HEK293 (cell line): ENCODE measurements around the gene NEK9.

Experiments used
- CTCF ChIA-PET: fragments of 350-600 bp; formaldehyde crosslinking; extraction: SDS; loops from one replicate; lab custom pipeline; 2021; ENCODE audit warnings: antibody characterized with exemption; lab: Yijun Ruan, JAX
- POLR2A ChIA-PET: fragments of 300-600 bp; formaldehyde crosslinking; extraction: SDS; loops from one replicate; lab custom pipeline; 2020; ENCODE audit warnings: antibody characterized with exemption, inconsistent platforms; lab: Yijun Ruan, JAX
- H3K27ac ChIP-seq: fragments of 200-500 bp; sonication (Bioruptor generic); 2 replicates; pipeline ENCODE4 v1.5.1; 2014; ENCODE audit warnings: low read depth, low read length, control low read depth, inconsistent platforms; ENCODE audit errors: extremely low read depth
- H3K36me3 ChIP-seq, 2 experiments: fragments of 200-500 bp in 1 of 2; sonication (Bioruptor generic) in 1 of 2; 1 replicate in 1 of 2; 2 replicates in 1 of 2; pipeline ENCODE4 v1.5.1; 2014 to 2017; ENCODE audit warnings: inconsistent platforms in 2 of 2, low read length in 2 of 2; ENCODE audit not compliant: control insufficient read depth in 2 of 2, insufficient read depth in 1 of 2
- H3K4me1 ChIP-seq: fragments of 200-500 bp; sonication (Bioruptor generic); 2 replicates; pipeline ENCODE4 v1.5.1; 2014; ENCODE audit warnings: mild to moderate bottlenecking, low read length, inconsistent platforms; ENCODE audit not compliant: control insufficient read depth, insufficient read depth
- H3K4me3 ChIP-seq: 2 replicates; pipeline ENCODE4 v1.5.1; 2011; ENCODE audit warnings: low read depth, mild to moderate bottlenecking, control low read depth, low read length, moderate library complexity
- H3K9me3 ChIP-seq: fragments of 200-500 bp; sonication (Bioruptor generic); 2 replicates; pipeline ENCODE4 v1.5.1; 2014; ENCODE audit warnings: low read depth, low read length, inconsistent platforms; ENCODE audit not compliant: control insufficient read depth, insufficient read depth
- ATF2 ChIP-seq: fragments of 450-650 bp; formaldehyde crosslinking; IDR thresholded peaks from 2 replicates; pipeline ENCODE4 v1.5.1; 2016; ENCODE audit warnings: missing biosample characterization, missing genetic modification characterization, low read depth
- KLF10 ChIP-seq: fragments of 450-650 bp; IDR thresholded peaks from 2 replicates; pipeline ENCODE4 v1.5.1; 2018; ENCODE audit warnings: missing biosample characterization, mild to moderate bottlenecking, missing genetic modification characterization
- REST ChIP-seq: fragments of 450-650 bp; formaldehyde crosslinking; IDR thresholded peaks from 2 replicates; pipeline ENCODE4 v1.5.1; 2016; ENCODE audit warnings: missing biosample characterization, missing genetic modification characterization
- SP7 ChIP-seq: fragments of 450-650 bp; formaldehyde crosslinking; IDR thresholded peaks from 2 replicates; pipeline ENCODE4 v1.5.1; 2016; ENCODE audit warnings: missing biosample characterization, missing genetic modification characterization
- TSHZ1 ChIP-seq: fragments of 450-650 bp; formaldehyde crosslinking; IDR thresholded peaks from 2 replicates; pipeline ENCODE4 v1.5.1; 2016; ENCODE audit warnings: missing biosample characterization, missing genetic modification characterization, borderline replicate concordance
- ZNF132 ChIP-seq: fragments of 450-650 bp; formaldehyde crosslinking; IDR thresholded peaks from 2 replicates; pipeline ENCODE4 v1.5.1; 2017; ENCODE audit warnings: missing biosample characterization, missing genetic modification characterization, borderline replicate concordance
- ZNF133 ChIP-seq: fragments of 450-650 bp; formaldehyde crosslinking; IDR thresholded peaks from 2 replicates; pipeline ENCODE4 v1.5.1; 2016; ENCODE audit warnings: missing biosample characterization, missing genetic modification characterization
- ZNF169 ChIP-seq: fragments of 450-650 bp; formaldehyde crosslinking; IDR thresholded peaks from 2 replicates; pipeline ENCODE4 v1.5.1; 2016; ENCODE audit warnings: missing biosample characterization, missing genetic modification characterization
- ZNF2 ChIP-seq: fragments of 450-650 bp; formaldehyde crosslinking; IDR thresholded peaks from 2 replicates; pipeline ENCODE4 v1.5.1; 2016; ENCODE audit warnings: missing biosample characterization, missing genetic modification characterization
- ZNF23 ChIP-seq: fragments of 450-650 bp; formaldehyde crosslinking; IDR thresholded peaks from 2 replicates; pipeline ENCODE4 v1.5.1; 2016; ENCODE audit warnings: missing biosample characterization, missing genetic modification characterization, borderline replicate concordance
- ZNF26 ChIP-seq: fragments of 450-650 bp; formaldehyde crosslinking; IDR thresholded peaks from 2 replicates; pipeline ENCODE4 v1.5.1; 2016; ENCODE audit warnings: missing biosample characterization, missing genetic modification characterization
- ZNF433 ChIP-seq: fragments of 450-650 bp; formaldehyde crosslinking; IDR thresholded peaks from 2 replicates; pipeline ENCODE4 v1.5.1; 2016; ENCODE audit warnings: missing biosample characterization, missing genetic modification characterization, low read depth
- ZNF639 ChIP-seq: fragments of 450-650 bp; formaldehyde crosslinking; IDR thresholded peaks from 2 replicates; pipeline ENCODE4 v1.5.1; 2016; ENCODE audit warnings: missing biosample characterization, missing genetic modification characterization
- ZNF660 ChIP-seq: fragments of 450-650 bp; IDR thresholded peaks from 2 replicates; pipeline ENCODE4 v1.5.1; 2018; ENCODE audit warnings: missing biosample characterization, mild to moderate bottlenecking, missing genetic modification characterization
- ZNF777 ChIP-seq: fragments of 450-650 bp; formaldehyde crosslinking; IDR thresholded peaks from 2 replicates; pipeline ENCODE4 v1.5.1; 2017; ENCODE audit warnings: missing biosample characterization, missing genetic modification characterization, borderline replicate concordance
- ZXDB ChIP-seq: fragments of 450-650 bp; formaldehyde crosslinking; IDR thresholded peaks from 2 replicates; pipeline ENCODE4 v1.5.1; 2016; ENCODE audit warnings: missing biosample characterization, missing genetic modification characterization

Gene NEK9

GRCh38 chr14:75049731-75050201, 77.1 kb downstream of the NEK9 start:
- no peaks in the 10 kb centered on the region for H3K9me3 ChIP-seq
- H3K4me3 ChIP-seq: no peak overlapping the region
- TF ChIP-seq ZNF433 (tag by site-specific recombination): no peak
- TF ChIP-seq ZNF660 (tag by site-specific recombination): no peak
- no peak for TF ChIP-seq SP7
- TF ChIP-seq ZXDB (tag by site-specific recombination): no peak
- TF ChIP-seq ZNF133 (tag by site-specific recombination): no peak
- no peak for TF ChIP-seq KLF10 (tag by site-specific recombination)
- no peak for TF ChIP-seq ATF2 (tag by site-specific recombination)
- TF ChIP-seq TSHZ1: no peak
- no peak for TF ChIP-seq ZNF23 (tag by site-specific recombination)
- no peak for TF ChIP-seq ZNF26 (tag by site-specific recombination)
- TF ChIP-seq ZNF169 (tag by site-specific recombination): no peak
- TF ChIP-seq ZNF639 (tag by site-specific recombination): no peak
- no peak for TF ChIP-seq ZNF2 (tag by site-specific recombination)
- TF ChIP-seq ZNF777 (tag by site-specific recombination): no peak
- no peak for TF ChIP-seq ZNF132
- no peak for TF ChIP-seq REST (tag by site-specific recombination)
- no peak overlapping the region for H3K27ac ChIP-seq
- peaks cover 0 to 14% of the 10 kb centered on the region in 2 experiments; a peak in 1 of 3 replicates for H3K36me3 ChIP-seq
- ChIA-PET POLR2A (interaction anchor here (1.8 kb wide), 1 partner anchor 14 kb away, joined by 4 read pairs; the partner anchor contains the start of gene ACYP1), CTCF (no interaction called here)
- H3K4me1 ChIP-seq: no peaks in the 10 kb centered on the region
